ENCODE results near the gene NARF. TPM values are rescaled to one million over a fixed set of nuclear protein-coding genes. Genes with fewer than 3 reads are reported as not detected.
A peak's percentile ranks its signal among the peaks of the same experiment; 100 is the strongest.
"Not testable (repeated sequence)": the region's sequence is repeated elsewhere in the genome, so short reads cannot be mapped to it uniquely, and the experiment has no call there.

Gene NARF
- total RNA-seq, 1 donor from 2014 or later = 122 TPM

GRCh38 chr17:82534401-82534812, 75.9 kb downstream of the NARF start:
- peak overlapping the region; percentile 19 for H3K4me3 Mint-ChIP-seq
- H3K27me3 Mint-ChIP-seq (ENCODE audit: low read depth) = no peaks in the 10 kb centered on the region
- H3K4me1 Mint-ChIP-seq = peaks cover 62% of the 10 kb centered on the region
- no peaks in the 10 kb centered on the region for H3K9me3 Mint-ChIP-seq
- no peaks in the 10 kb centered on the region for H3K36me3 Mint-ChIP-seq
- no peak for DNase-seq (ENCODE audit: low spot score in 2 of 2, unreplicated experiment in 2 of 2)
- TF ChIP-seq CTCF (IDR thresholded peaks at IDR 0.05; ENCODE audit: unreplicated experiment) = no peak
- peak overlapping the region; percentile 92 for H3K27ac Mint-ChIP-seq

- Mint-ChIP-seq H3K27ac (peak overlapping the region; percentile 92), H3K36me3 (no peaks in the 10 kb centered on the region), H3K4me1 (peaks cover 51% of the 10 kb centered on the region), H3K4me3 (no peak overlapping the region), H3K27me3 (ENCODE audit: low read depth) (no peaks in the 10 kb centered on the region), H3K9me3 (no peaks in the 10 kb centered on the region)
- TF ChIP-seq CTCF (IDR thresholded peaks at IDR 0.05; ENCODE audit: unreplicated experiment) = no peak
- DNase-seq (ENCODE audit: low spot score in 2 of 2, unreplicated experiment in 2 of 2) = no peak
Measured at GRCh38 chr17:82536512-82537201, 78.1 kb downstream of the NARF start.

- H3K27me3 Mint-ChIP-seq (ENCODE audit: low read depth); DNase-seq (ENCODE audit: low spot score in 2 of 2, unreplicated experiment in 2 of 2); H3K36me3 Mint-ChIP-seq; H3K9me3 Mint-ChIP-seq; H3K4me3 Mint-ChIP-seq: not testable (repeated sequence)
- peaks cover 51% of the 10 kb centered on the region for H3K4me1 Mint-ChIP-seq
- H3K27ac Mint-ChIP-seq = peak overlapping the region; percentile 92
Measured at GRCh38 chr17:82537228-82537627, 78.7 kb downstream of the NARF start.

GRCh38 chr17:82539076-82539475, 80.5 kb downstream of the NARF start:
- H3K4me3 Mint-ChIP-seq; DNase-seq (ENCODE audit: low spot score in 2 of 2, unreplicated experiment in 2 of 2); H3K36me3 Mint-ChIP-seq; H3K27me3 Mint-ChIP-seq (ENCODE audit: low read depth); H3K9me3 Mint-ChIP-seq: not testable (repeated sequence)
- Mint-ChIP-seq H3K27ac (peak overlapping the region; percentile 65), H3K4me1 (peaks cover 46% of the 10 kb centered on the region)

Other genes starting within 250 kb of the NARF start
- 90.4 to 92.1 TPM (median 91.5 TPM) in 3 replicates for gene CCDC57, start 245.9 kb upstream of the NARF start, total RNA-seq
- gene SLC16A3, start 229.7 kb upstream of the NARF start, total RNA-seq = 62.0 to 68.8 TPM (median 67.3 TPM) in 3 replicates
- 202 to 212 TPM (median 204 TPM) in 3 replicates for gene CSNK1D, start 185.0 kb upstream of the NARF start, total RNA-seq
- gene CD7, start 141.1 kb upstream of the NARF start, total RNA-seq = 0.83 to 1.4 TPM (median 1.2 TPM) in 3 replicates
- 5.8 to 7.0 TPM (median 7.0 TPM) in 3 replicates for gene SECTM1, start 125.0 kb upstream of the NARF start, total RNA-seq
- 0.16 TPM in 1 of 3 replicates, not detected in the others for gene TEX19, start 99.5 kb upstream of the NARF start, total RNA-seq
- 6.1 to 7.6 TPM (median 6.5 TPM) in 3 replicates for gene UTS2R, start 87.0 kb upstream of the NARF start, total RNA-seq
- 75.3 to 82.8 TPM (median 76.3 TPM) in 3 replicates for gene HEXD, start 40.4 kb upstream of the NARF start, total RNA-seq
- gene OGFOD3, start 40.2 kb upstream of the NARF start, total RNA-seq = 36.6 to 40.3 TPM (median 39.3 TPM) in 3 replicates
- gene CYBC1, start 8.0 kb upstream of the NARF start, total RNA-seq = 86.7 to 93.0 TPM (median 88.1 TPM) in 3 replicates
- gene FOXK2, start 61.0 kb downstream of the NARF start, total RNA-seq = 88.3 to 92.0 TPM (median 91.7 TPM) in 3 replicates
- 90.2 to 93.3 TPM (median 92.3 TPM) in 3 replicates for gene WDR45B, start 189.7 kb downstream of the NARF start, total RNA-seq
- gene RAB40B, start 240.0 kb downstream of the NARF start, total RNA-seq = 25.0 to 26.5 TPM (median 25.5 TPM) in 3 replicates